Mucosa of descending colon (tissue), 3 donors: ENCODE measurements around the gene CHST11. TPM values are rescaled to one million over a fixed set of nuclear protein-coding genes. Genes with fewer than 3 reads are reported as not detected.

Experiments
- ATAC-seq: fragments of 200-7000 bp; cut with Tn5 transposase; one replicate; pipeline ENCODE4 v1.9.1; 2020; ENCODE audit warnings: mild to moderate bottlenecking, moderate library complexity
- DNase-seq, 3 donors: peaks; one replicate each; pipeline ENCODE4 v3.0.0-alpha.2; 2020
- H3K36me3 ChIP-seq: fragments of 200-600 bp; one replicate; pipeline ENCODE4 v1.8.0; 2021; ENCODE audit warnings: low read depth, mild to moderate bottlenecking
- H3K4me1 ChIP-seq: fragments of 200-600 bp; one replicate; pipeline ENCODE4 v1.8.0; 2021; ENCODE audit warnings: low read depth, mild to moderate bottlenecking
- H3K4me3 ChIP-seq: fragments of 200-600 bp; one replicate; pipeline ENCODE4 v1.8.0; 2021; ENCODE audit warnings: mild to moderate bottlenecking
- H3K9me3 ChIP-seq: fragments of 200-600 bp; one replicate; pipeline ENCODE4 v1.8.0; 2021; ENCODE audit warnings: mild to moderate bottlenecking
- CTCF ChIP-seq: fragments of 200-600 bp; IDR thresholded peaks from one replicate; pipeline ENCODE4 v1.8.0; 2022; ENCODE audit warnings: antibody characterized with exemption, mild to moderate bottlenecking
- intact Hi-C, 2 donors: fragments of 100-400 bp; cut with DNase I in 1 of 2; cut with micrococcal nuclease in 1 of 2; formaldehyde crosslinking; loops; one replicate each; pipeline versions ENCODE4 v1.11.0 to v1.11.1; 2022; cut with DNase I, micrococcal nuclease
- total RNA-seq, 3 donors: library from RNA; stranded (reverse); fragmentation: NEBNext Ultra II Directional in 2 of 3; extraction: Animal tissue kit (Norgen Biotek cat#: 25700) in 2 of 3; gene quantifications; one replicate each; pipeline versions ENCODE4 v1.2.1 to v1.2.4, GENCODE V29; 2021 to 2023
- donor health status: DM: no; HTN: no; CAD: no; lungs with moderate emphysema.
- donor health status: DM: no; HTN: no; CAD: no.
- donor health status: DM: no; HTN: yes; CAD: no.

The CHST11 gene
- total RNA-seq, 3 donors from 2014 or later: 3.3 to 15.2 (median 6.6) TPM

DNA sequence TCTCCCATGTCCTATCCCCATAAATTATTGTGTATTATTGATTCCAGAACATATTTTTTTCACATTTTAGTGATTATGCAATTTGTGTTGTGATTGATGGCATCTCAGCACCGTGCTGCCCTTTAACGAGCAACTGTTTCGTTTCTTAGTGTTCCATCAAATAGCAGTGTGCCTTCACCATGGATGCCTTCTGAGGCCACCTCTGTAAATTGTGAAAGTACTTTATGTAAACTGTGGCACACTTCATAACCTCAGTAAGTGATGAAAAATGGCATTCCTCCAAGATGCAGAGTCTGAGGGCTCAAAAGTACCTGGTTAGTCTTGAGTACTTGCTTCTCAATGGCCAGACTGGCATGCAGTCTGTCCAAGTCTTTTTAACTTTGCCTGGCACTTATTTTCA, 8.2 kb downstream of the CHST11 start:
- Histone ChIP-seq H3K4me3 (no peak overlapping the region), H3K4me1 (no peaks in the 10 kb centered on the region), H3K9me3 (no peaks in the 10 kb centered on the region), H3K36me3 (no peaks in the 10 kb centered on the region)
- DNase-seq: no peak
- TF ChIP-seq CTCF: no peak
- ATAC-seq: no peak
- intact Hi-C loops: no loop called here

- no peak for ATAC-seq
- no peaks in the 10 kb centered on the region for H3K36me3 ChIP-seq
- no peak for TF ChIP-seq CTCF
- H3K9me3 ChIP-seq: no peaks in the 10 kb centered on the region
- intact Hi-C loops: no loop called here
- no peak for DNase-seq
- no peaks in the 10 kb centered on the region for H3K4me1 ChIP-seq
- H3K4me3 ChIP-seq: no peak overlapping the region
Observed at GRCh38 chr12:104466709-104467345, 10.1 kb downstream of the CHST11 start.

GRCh38 chr12:104467346-104467837, 10.6 kb downstream of the CHST11 start:
- intact Hi-C loops: no loop called here
- H3K4me1 ChIP-seq: no peaks in the 10 kb centered on the region
- TF ChIP-seq CTCF: no peak
- no peaks in the 10 kb centered on the region for H3K36me3 ChIP-seq
- no peaks in the 10 kb centered on the region for H3K9me3 ChIP-seq
- ATAC-seq: no peak
- H3K4me3 ChIP-seq: no peak overlapping the region
- DNase-seq: no peak

- no peaks in the 10 kb centered on the region for H3K4me1 ChIP-seq
- no peaks in the 10 kb centered on the region for H3K9me3 ChIP-seq
- intact Hi-C loops: no loop called here
- no peak for TF ChIP-seq CTCF
- DNase-seq (no peak), ATAC-seq (no peak)
- H3K4me3 ChIP-seq: no peak overlapping the region
- no peaks in the 10 kb centered on the region for H3K36me3 ChIP-seq
Observed at GRCh38 chr12:104468371-104468770, 11.6 kb downstream of the CHST11 start.

- TF ChIP-seq CTCF: no peak
- no peaks in the 10 kb centered on the region for H3K4me1 ChIP-seq
- ATAC-seq: no peak
- no peak overlapping the region for H3K4me3 ChIP-seq
- DNase-seq: no peak
- no peaks in the 10 kb centered on the region for H3K36me3 ChIP-seq
- H3K9me3 ChIP-seq: no peaks in the 10 kb centered on the region
- intact Hi-C loops: no loop called here
Observed at GRCh38 chr12:104469066-104469465, 12.3 kb downstream of the CHST11 start.

DNA sequence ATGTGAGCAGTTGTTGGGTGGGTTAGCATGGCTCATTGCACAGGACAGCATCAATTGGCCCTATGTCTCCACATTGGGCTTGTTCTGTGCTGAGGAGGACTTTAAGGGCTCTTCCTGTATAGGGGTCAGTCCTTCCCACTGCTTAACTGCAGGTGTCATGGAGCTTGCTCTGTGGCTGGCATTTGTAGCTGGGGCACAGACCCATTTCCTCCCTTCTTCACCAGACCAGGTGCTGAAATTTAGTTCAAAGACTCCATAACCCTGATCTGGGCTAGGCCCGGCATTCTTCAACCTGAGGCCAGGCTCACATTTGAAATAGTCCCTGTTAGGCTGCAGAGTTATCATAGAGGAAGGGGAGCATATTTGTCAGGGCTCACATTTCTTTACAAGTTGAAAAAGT, 12.8 kb downstream of the CHST11 start:
- no peak overlapping the region for H3K4me3 ChIP-seq
- no peaks in the 10 kb centered on the region for H3K4me1 ChIP-seq
- no peaks in the 10 kb centered on the region for H3K36me3 ChIP-seq
- no peaks in the 10 kb centered on the region for H3K9me3 ChIP-seq
- intact Hi-C loops: no loop called here
- no peak for TF ChIP-seq CTCF
- ATAC-seq: peak; percentile 15
- no peak for DNase-seq
